Body of pancreas (tissue), 4 donors: ENCODE measurements around the gene MYH11. TPM values are rescaled to one million over a fixed set of nuclear protein-coding genes. Genes with fewer than 3 reads are reported as not detected.

Experiments
- ATAC-seq: fragments of 150-250 bp; one replicate; pipeline ENCODE4 v1.9.1; 2016
- DNase-seq, 4 donors: peaks; one replicate each; pipeline ENCODE4 v3.0.0-alpha.2; 2019
- H3K27ac ChIP-seq, 4 donors: fragments of 200-600 bp; sonication (generic); 1 replicate in 3 of 4; 2 replicates in 1 of 4; pipeline versions ENCODE4 v1.5.1 to v1.6.1; 2016 to 2019; ENCODE audit warnings: mild to moderate bottlenecking in 1 of 4, mixed read lengths in 1 of 4, moderate library complexity in 1 of 4
- H3K27me3 ChIP-seq, 2 donors: fragments of 200-600 bp; sonication (generic); one replicate each; pipeline ENCODE4 v1.6.0; 2016; ENCODE audit warnings: mild to moderate bottlenecking in 1 of 2
- H3K36me3 ChIP-seq, 2 donors: fragments of 200-600 bp; sonication (generic); replicated peaks in 1 of 2; 2 replicates each; pipeline ENCODE4 v1.5.1; 2016; ENCODE audit warnings: low read depth in 2 of 2; ENCODE audit not compliant: insufficient read depth in 1 of 2
- H3K4me1 ChIP-seq: fragments of 200-600 bp; sonication (generic); one replicate; pipeline ENCODE4 v1.6.0; 2016
- H3K4me3 ChIP-seq, 2 donors: fragments of 200-600 bp; sonication (generic); 1 replicate in 1 of 2; 2 replicates in 1 of 2; pipeline ENCODE4 v1.5.1; 2016 to 2019
- H3K9me3 ChIP-seq, 3 donors: fragments of 200-600 bp; sonication (generic); 1 replicate in 2 of 3; 2 replicates in 1 of 3; pipeline ENCODE4 v1.5.1; 2016
- CTCF ChIP-seq, 7 experiments: fragments of 450-650 bp in 4 of 7; fragments of 200-600 bp in 3 of 7; sonication (generic) in 3 of 7; IDR thresholded peaks; one replicate each; pipeline ENCODE4 v1.5.1; 2016 to 2019; ENCODE audit warnings: antibody characterized with exemption in 7 of 7
- POLR2A ChIP-seq, 3 donors: fragments of 450-650 bp; IDR thresholded peaks; one replicate each; pipeline ENCODE4 v1.6.1; 2016; ENCODE audit warnings: antibody characterized with exemption in 3 of 3, mild to moderate bottlenecking in 2 of 3
- WGBS, 2 donors: methylation state at CpG; one replicate each; pipeline ENCODE4 v1.1.5; 2017; 5-methylcytosine and 5-hydroxymethylcytosine counted together
- intact Hi-C: fragments of 100-400 bp; cut with DNase I; formaldehyde crosslinking; loops from one replicate; pipeline ENCODE4 v1.15.1; 2023
- total RNA-seq, 2 donors: library from RNA; depleted of rRNA; stranded (reverse); fragments of >200 nt; gene quantifications; one replicate each; pipeline ENCODE4 v1.1.0, GENCODE V29; 2016

Gene MYH11
- total RNA-seq, 2 donors from 2014 or later = 14.2 to 19.7 TPM

- intact Hi-C loops = no loop called here
- peaks cover 13% of the 10 kb centered on the region for H3K4me1 ChIP-seq
- peaks cover 0 to 12% of the 10 kb centered on the region in 2 donors for H3K27me3 ChIP-seq
- DNase-seq (no peak), ATAC-seq (no peak)
- WGBS, 2 donors = 84 to 85% methylated on average over 3 of the region's 3 CpGs
- no peak overlapping the region for H3K4me3 ChIP-seq
- no peak overlapping the region for H3K27ac ChIP-seq
- TF ChIP-seq CTCF (IDR thresholded peaks at IDR 0.05) (no peak), POLR2A (IDR thresholded peaks at IDR 0.05) (no peak)
- H3K36me3 ChIP-seq = peaks cover 0 to 3% of the 10 kb centered on the region in 2 donors
- no peaks in the 10 kb centered on the region for H3K9me3 ChIP-seq
Measured at GRCh38 chr16:15861996-15862395, 5.2 kb upstream of the MYH11 start.

DNA sequence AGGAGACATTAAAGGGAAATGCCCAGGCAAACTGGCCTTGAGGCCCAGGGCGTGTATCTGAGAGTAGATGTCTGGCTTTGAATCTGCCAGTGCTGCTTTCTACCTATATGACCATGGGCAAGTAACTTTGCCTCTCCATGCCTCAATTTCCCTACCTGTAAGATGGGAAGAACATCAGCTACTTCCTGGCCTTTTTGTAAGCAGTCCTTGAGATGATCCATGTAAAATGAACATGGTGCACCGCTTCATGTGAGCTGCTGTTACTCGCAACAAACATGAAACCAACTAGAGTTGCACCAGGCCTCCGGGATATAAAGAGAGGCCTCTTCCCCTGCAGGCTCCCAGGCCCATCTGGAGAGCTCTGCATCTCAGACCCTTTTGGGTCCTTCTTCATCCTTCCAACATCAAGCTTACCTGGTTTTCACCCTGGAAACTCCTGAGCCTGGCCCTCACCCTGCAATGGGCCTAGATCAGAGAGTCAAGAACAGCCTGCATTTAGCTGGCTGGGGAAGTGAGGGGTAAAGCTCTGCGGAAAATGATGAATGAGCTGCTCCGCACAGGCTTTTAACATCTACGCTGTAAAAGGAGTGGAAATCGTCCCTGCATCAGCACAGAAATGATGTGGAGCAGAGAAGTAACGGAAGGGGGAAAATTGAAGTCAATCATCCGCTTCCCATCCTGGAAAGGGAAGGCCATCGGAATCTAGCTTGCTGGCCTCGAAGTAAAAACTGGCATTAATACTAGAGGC, 2.3 kb upstream of the MYH11 start:
- no peak overlapping the region for H3K27ac ChIP-seq
- H3K4me3 ChIP-seq = no peak overlapping the region
- peaks cover 0 to 17% of the 10 kb centered on the region in 2 donors for H3K27me3 ChIP-seq
- H3K4me1 ChIP-seq = peaks cover 16% of the 10 kb centered on the region
- no peaks in the 10 kb centered on the region for H3K36me3 ChIP-seq
- H3K9me3 ChIP-seq = no peaks in the 10 kb centered on the region
- TF ChIP-seq CTCF (IDR thresholded peaks at IDR 0.05) (no peak), POLR2A (IDR thresholded peaks at IDR 0.05) (no peak)
- WGBS, 2 donors = 86% methylated on average over 11 to 12 of the region's 12 CpGs
- intact Hi-C loops = no loop called here
- ATAC-seq = no peak
- no peak for DNase-seq

DNA sequence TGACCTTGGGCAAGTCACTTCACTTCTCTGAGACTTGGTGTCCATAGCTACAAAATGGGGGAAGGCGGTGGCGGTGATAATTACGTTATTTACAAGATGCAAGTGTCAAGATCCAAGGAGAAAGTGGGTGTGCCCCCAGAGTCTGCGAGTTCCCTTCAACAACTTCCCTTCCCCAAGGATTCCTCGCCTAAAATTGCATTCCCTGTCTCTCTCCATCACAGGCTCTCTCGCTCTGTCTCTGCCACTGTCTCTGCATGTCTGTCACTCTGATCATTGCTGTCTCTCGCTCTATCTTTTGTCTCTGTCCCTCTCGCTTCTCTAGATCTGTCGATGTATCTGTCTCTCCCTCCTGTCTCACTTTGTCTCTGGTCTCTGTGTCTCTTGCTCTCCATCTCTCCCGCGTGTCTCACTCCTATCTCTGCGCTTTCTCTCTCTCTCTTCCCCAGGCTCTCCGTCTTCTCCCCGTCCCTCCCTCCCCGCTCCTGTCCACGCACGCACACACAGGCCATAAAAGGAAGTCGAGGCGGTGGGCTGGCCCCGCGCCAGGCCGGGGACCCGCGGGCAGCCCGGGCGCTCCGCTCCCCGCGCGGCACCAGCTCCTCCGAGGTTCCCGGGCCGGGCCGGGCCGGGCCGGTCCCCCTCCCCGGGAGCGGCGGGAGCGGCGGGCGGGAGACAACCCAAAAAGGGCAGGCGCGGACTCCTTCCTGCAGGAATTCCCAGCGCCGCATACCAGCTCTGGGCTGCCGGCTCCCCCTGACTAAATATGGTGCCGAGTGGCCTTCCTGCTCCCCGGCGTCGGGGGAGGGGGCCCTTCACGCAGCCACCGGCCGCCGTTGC, 1.1 kb upstream of the MYH11 start:
- Histone ChIP-seq H3K4me1 (peaks cover 16% of the 10 kb centered on the region), H3K36me3 (no peaks in the 10 kb centered on the region), H3K27me3 (peaks cover 0 to 17% of the 10 kb centered on the region in 2 donors), H3K9me3 (no peaks in the 10 kb centered on the region), H3K27ac (no peak overlapping the region), H3K4me3 (no peak overlapping the region)
- DNase-seq = peak; percentile 9 to 23 (median 17)
- ATAC-seq = no peak
- WGBS, 2 donors = 2 to 4% methylated on average over 20 to 50 of the region's 55 CpGs
- intact Hi-C loops = no loop called here
- TF ChIP-seq CTCF (IDR thresholded peaks at IDR 0.05) (no peak), POLR2A (IDR thresholded peaks at IDR 0.05) (no peak)

DNA sequence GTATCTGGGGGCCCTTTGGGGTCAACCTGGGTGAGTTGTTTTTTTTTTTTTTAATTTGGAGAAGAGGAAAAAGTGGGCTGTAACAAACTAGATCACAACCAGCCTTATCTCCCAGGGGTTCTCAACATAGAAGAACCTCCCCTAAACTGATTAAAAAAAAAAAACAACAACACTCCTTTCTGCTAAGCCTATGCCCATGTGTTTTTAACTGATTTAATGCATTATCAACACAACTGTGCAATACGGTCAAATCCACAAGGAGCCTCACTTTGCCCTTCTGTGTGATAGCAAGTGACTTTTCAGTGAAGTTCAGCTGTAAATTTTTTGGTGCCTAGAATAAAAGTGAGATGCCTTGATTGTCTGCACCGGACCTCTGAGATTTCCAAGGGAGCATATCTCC, 646 bp downstream of the MYH11 start:
- Histone ChIP-seq H3K4me3 (no peak overlapping the region), H3K9me3 (no peaks in the 10 kb centered on the region), H3K4me1 (peaks cover 16% of the 10 kb centered on the region), H3K36me3 (no peaks in the 10 kb centered on the region), H3K27ac (no peak overlapping the region), H3K27me3 (peaks cover 0 to 17% of the 10 kb centered on the region in 2 donors)
- ATAC-seq = no peak
- DNase-seq = no peak
- intact Hi-C loops = no loop called here
- TF ChIP-seq CTCF (IDR thresholded peaks at IDR 0.05) (no peak), POLR2A (IDR thresholded peaks at IDR 0.05) (no peak)
- 23 to 39% methylated on average over 2 of the region's 2 CpGs for WGBS, 2 donors
